Measurements from ENCODE around the gene SLC33A1. TPM values are rescaled to one million over a fixed set of nuclear protein-coding genes. Genes with fewer than 3 reads are reported as not detected.

The SLC33A1 gene
- total RNA-seq, 4 donors from 2014 or later: 13.3 to 34.8 (median 32.7) TPM

DNA sequence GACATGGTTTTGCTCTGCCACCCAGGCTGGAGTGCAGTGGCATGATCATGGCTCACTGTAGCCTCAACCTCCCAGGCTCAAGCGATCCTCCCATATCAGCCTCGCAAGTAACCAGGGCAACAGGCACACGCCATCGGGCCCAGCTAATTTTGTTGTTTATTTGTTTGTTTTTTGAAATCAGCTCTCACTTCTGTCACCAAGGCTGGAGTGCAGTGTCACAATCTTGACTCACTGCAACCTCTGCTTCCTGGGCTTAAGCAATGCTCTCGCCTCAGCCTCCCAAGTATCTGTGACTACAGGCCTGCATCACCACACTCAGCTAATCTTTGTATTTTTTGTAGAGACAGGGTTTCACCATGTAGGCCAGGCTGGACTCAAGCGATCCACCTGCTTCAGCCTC, 83.1 kb downstream of the SLC33A1 start:
- no peak overlapping the region for H3K27ac ChIP-seq
- H3K4me3 ChIP-seq: no peak overlapping the region
- no peaks in the 10 kb centered on the region for H3K9me3 ChIP-seq
- H3K36me3 ChIP-seq: peaks cover 0 to 5% (median 0%) of the 10 kb centered on the region in 4 donors
- DNase-seq: no peak
- intact Hi-C loops (cut with DNase I; ENCODE audit: low total_unique reads): no loop called here
- H3K4me1 ChIP-seq: no peaks in the 10 kb centered on the region
- TF ChIP-seq POLR2AphosphoS5 (IDR thresholded peaks at IDR 0.05) (no peak), POLR2A (IDR thresholded peaks at IDR 0.05) (no peak), EP300 (IDR thresholded peaks at IDR 0.05; ENCODE audit: low read depth) (no peak)
- TF ChIP-seq, protein P1, sequence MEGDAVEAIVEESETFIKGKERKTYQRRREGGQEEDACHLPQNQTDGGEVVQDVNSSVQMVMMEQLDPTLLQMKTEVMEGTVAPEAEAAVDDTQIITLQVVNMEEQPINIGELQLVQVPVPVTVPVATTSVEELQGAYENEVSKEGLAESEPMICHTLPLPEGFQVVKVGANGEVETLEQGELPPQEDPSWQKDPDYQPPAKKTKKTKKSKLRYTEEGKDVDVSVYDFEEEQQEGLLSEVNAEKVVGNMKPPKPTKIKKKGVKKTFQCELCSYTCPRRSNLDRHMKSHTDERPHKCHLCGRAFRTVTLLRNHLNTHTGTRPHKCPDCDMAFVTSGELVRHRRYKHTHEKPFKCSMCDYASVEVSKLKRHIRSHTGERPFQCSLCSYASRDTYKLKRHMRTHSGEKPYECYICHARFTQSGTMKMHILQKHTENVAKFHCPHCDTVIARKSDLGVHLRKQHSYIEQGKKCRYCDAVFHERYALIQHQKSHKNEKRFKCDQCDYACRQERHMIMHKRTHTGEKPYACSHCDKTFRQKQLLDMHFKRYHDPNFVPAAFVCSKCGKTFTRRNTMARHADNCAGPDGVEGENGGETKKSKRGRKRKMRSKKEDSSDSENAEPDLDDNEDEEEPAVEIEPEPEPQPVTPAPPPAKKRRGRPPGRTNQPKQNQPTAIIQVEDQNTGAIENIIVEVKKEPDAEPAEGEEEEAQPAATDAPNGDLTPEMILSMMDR (IDR thresholded peaks at IDR 0.05): no peak
- 96% methylated on average over 6 of the region's 6 CpGs; no CpG with 5 or more reads in 1 of the 2 donors for WGBS, 2 donors (ENCODE audit: low coverage in 1 of 2)
- no peaks in the 10 kb centered on the region for H3K27me3 ChIP-seq
- in situ Hi-C loops (cut with MboI; ENCODE audit: low pct_ligation_motif_present in 1 of 4, low pct_unique_long_range_greater_than_20kb in 1 of 4, low sequenced_read_pairs in 3 of 4): no loop called here

Other genes starting within 250 kb of the SLC33A1 start
- 10 to 100 TPM in 1 of 4 donors, 1 to 10 TPM in 3; 8.2 to 33.4 (median 8.5) TPM for gene PLCH1, start 109.4 kb downstream of the SLC33A1 start, total RNA-seq
- gene C3orf33, start 48.1 kb downstream of the SLC33A1 start, total RNA-seq: 1 to 10 TPM in 2 of 4 donors, not detected in 2; 1.5 to 3.7 TPM
- 10 to 100 TPM in 3 of 4 donors, 1 to 10 TPM in 1; 3.0 to 45.2 (median 20.4) TPM for gene GMPS, start 16.2 kb upstream of the SLC33A1 start, total RNA-seq

All from transverse colon (tissue), 4 donors.